Ishikawa (cell line): ENCODE data around the gene CPAMD8.

Experiments
- CEBPB ChIP-seq: IDR thresholded peaks from 2 replicates; pipeline ENCODE4 v1.6.1; 2012
- TF ChIP-seq, protein P1 (sequence below): IDR thresholded peaks from 2 replicates; pipeline ENCODE4 v1.6.1; 2012; ENCODE audit warnings: low read depth, mild to moderate bottlenecking

DNA sequence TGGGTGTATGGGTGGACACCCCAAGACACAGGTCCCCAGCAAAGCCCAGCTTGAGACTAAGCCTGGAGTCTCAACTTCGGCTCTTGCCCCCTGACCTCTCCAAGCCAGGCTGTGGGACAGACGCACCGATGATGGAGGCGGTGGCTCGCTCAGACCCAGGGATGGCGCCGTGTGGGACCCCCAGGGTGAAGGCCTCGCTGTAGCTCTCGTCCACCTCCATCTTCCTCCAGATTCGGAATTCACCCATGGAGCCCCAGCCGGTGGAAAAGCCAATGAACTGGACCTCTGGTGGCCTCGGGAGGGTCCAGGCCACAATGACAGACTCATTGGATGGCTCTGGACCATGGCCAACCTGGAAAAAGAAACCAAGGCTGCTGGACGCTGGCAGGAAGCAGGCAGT, 98.7 kb downstream of the CPAMD8 start:
- TF ChIP-seq, protein P1, sequence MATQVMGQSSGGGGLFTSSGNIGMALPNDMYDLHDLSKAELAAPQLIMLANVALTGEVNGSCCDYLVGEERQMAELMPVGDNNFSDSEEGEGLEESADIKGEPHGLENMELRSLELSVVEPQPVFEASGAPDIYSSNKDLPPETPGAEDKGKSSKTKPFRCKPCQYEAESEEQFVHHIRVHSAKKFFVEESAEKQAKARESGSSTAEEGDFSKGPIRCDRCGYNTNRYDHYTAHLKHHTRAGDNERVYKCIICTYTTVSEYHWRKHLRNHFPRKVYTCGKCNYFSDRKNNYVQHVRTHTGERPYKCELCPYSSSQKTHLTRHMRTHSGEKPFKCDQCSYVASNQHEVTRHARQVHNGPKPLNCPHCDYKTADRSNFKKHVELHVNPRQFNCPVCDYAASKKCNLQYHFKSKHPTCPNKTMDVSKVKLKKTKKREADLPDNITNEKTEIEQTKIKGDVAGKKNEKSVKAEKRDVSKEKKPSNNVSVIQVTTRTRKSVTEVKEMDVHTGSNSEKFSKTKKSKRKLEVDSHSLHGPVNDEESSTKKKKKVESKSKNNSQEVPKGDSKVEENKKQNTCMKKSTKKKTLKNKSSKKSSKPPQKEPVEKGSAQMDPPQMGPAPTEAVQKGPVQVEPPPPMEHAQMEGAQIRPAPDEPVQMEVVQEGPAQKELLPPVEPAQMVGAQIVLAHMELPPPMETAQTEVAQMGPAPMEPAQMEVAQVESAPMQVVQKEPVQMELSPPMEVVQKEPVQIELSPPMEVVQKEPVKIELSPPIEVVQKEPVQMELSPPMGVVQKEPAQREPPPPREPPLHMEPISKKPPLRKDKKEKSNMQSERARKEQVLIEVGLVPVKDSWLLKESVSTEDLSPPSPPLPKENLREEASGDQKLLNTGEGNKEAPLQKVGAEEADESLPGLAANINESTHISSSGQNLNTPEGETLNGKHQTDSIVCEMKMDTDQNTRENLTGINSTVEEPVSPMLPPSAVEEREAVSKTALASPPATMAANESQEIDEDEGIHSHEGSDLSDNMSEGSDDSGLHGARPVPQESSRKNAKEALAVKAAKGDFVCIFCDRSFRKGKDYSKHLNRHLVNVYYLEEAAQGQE: no peak
- TF ChIP-seq CEBPB: no peak
